GM12865 (cell line): ENCODE results near the gene PIK3CD.

ENCODE experiments used
- DNase-seq: peaks from one replicate; pipeline ENCODE4 v3.0.0; 2010; ENCODE audit warnings: low read depth
- H3K4me3 ChIP-seq: 2 replicates; pipeline ENCODE4 v1.5.1; 2011; ENCODE audit warnings: mild to moderate bottlenecking, low read depth, low read length, control low read depth
- TF ChIP-seq, protein P1 (sequence below): IDR thresholded peaks from 2 replicates; pipeline ENCODE4 v1.5.1; 2011; ENCODE audit warnings: low read length, control low read depth, low read depth, inconsistent platforms; ENCODE audit not compliant: insufficient read depth; ENCODE audit errors: missing control alignments

The PIK3CD gene

DNA sequence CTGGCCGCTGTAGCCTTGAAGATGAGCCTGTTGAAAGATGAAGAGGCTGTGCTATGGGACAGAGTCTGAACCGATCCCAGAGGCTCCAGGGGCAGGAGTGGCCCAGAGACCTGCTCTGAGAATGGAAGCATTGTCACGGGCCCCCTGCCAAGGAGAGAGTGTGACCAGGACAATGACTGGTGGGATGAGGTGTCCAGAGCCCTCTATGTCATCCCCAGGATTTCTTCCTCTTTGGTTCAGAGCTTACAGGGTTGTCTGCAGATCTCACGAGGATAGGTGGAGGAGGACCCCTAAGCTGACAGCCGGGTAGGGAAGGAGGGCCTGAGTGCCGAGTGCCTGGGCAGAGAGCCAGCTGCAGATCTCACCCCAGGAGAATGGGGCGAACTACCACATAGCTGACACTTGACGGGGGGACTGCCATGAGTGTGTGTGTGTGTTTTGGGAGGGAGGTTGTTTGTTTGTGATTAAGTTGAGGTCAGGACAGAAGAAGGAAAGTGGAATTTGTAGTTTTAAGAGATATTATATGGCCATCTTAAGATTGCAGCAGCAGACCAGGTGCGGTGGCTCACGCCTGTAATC lies 25.4 kb downstream of the PIK3CD start:
- H3K4me3 ChIP-seq = no peak overlapping the region
- TF ChIP-seq, protein P1, sequence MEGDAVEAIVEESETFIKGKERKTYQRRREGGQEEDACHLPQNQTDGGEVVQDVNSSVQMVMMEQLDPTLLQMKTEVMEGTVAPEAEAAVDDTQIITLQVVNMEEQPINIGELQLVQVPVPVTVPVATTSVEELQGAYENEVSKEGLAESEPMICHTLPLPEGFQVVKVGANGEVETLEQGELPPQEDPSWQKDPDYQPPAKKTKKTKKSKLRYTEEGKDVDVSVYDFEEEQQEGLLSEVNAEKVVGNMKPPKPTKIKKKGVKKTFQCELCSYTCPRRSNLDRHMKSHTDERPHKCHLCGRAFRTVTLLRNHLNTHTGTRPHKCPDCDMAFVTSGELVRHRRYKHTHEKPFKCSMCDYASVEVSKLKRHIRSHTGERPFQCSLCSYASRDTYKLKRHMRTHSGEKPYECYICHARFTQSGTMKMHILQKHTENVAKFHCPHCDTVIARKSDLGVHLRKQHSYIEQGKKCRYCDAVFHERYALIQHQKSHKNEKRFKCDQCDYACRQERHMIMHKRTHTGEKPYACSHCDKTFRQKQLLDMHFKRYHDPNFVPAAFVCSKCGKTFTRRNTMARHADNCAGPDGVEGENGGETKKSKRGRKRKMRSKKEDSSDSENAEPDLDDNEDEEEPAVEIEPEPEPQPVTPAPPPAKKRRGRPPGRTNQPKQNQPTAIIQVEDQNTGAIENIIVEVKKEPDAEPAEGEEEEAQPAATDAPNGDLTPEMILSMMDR = no peak
- no peak for DNase-seq

DNA sequence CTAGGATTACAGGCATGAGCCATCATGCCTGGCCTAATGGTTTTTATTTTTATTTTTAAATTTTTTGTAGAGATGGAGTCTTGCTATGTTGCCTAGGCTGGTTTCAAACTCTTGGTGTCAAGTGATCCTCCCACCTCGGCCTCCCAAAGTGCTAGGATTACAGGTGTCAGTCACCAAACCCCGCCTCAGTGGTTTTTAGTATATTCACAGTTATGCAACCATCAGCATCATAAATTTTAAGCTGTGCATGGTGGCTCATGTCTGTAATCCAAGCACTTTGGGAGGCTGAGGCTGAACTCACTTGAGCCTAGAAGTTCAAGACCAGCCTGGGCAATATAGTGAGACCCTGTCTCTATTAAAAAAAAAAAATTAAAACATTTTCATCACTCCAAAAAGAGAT lies 28.6 kb downstream of the PIK3CD start:
- DNase-seq = no peak
- no peak overlapping the region for H3K4me3 ChIP-seq
- TF ChIP-seq, protein P1 = no peak

DNA sequence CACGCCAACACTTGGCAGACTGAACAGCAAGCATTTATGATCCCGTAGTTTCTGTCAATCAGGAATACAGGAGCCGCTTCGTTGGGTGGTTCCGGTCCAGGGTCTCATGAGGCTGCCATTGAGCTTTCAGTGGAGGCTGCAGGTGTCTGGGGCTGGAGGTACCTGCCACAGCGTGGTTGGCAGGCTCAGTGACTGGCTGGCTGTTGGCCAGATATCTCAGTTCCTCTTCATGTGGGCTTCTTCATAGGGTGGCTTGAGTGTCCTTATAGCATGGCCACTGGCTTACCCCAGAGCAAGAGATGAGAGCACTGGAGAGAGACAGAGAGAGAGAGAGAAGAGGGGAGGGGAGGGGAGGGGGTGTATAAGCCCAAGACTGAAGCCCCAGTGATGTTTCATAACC lies 29.3 kb downstream of the PIK3CD start:
- no peak overlapping the region for H3K4me3 ChIP-seq
- TF ChIP-seq, protein P1 = no peak
- peak; percentile 46 for DNase-seq

DNA sequence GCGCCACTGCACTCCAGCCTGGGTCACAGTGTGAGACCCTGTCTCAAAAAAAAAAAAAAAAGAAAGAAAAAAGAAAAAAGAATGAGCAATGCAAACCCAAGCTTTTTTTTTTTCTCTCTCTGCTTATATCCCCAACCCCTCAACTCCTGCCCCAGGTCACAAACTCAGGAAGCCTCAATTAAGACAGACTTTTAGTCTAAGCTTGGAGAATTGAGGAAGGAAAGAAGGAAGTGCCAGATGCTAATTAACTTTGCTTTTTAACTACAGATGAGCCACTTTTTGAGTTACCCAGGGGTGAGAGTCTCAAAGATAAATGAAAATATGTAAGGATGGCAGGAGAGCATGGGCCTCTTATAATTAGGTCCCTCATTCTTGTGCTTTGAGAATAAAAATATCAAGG lies 33.3 kb downstream of the PIK3CD start:
- H3K4me3 ChIP-seq = no peak overlapping the region
- no peak for DNase-seq
- TF ChIP-seq, protein P1 = no peak

DNA sequence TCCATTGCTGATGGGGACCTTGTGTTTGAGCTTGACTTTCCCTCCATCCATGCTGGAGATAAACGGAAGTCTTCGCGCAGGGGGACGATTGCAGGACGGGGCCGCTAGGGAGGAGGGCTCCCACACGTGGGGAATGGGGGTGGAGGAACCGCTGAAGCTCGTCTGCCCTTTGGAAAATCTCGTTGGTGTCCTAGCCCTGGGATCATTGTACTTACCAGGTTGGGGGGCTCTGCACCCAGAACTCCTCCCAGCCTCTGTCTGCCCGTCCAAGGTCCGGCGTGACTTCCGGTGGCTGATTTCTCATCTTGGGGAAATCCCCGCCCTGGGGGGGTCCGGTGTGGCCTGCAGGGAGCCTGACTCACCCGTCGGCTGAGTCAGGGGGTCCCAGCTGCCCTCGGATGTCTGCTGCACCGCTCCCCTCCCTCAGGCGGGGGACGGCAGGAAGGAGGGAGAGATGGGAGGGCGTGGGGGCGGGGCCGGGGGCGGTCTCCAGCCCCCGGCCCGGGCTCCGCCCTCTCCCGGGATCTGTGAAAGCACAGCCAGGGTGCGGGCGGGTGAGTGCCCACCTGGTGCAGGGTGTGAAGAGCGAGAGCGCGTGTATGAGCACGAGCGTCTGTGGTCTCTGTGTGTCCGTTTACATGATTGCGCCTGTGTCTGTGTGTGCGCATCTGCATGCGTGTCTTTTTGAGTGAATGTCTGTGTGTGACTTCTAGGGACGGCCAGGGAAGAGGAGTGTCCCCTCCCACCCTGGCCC lies 35.8 kb downstream of the PIK3CD start:
- TF ChIP-seq, protein P1 = peak; percentile 10
- H3K4me3 ChIP-seq = peak overlapping the region; percentile 86
- DNase-seq = peak; percentile 76

DNA sequence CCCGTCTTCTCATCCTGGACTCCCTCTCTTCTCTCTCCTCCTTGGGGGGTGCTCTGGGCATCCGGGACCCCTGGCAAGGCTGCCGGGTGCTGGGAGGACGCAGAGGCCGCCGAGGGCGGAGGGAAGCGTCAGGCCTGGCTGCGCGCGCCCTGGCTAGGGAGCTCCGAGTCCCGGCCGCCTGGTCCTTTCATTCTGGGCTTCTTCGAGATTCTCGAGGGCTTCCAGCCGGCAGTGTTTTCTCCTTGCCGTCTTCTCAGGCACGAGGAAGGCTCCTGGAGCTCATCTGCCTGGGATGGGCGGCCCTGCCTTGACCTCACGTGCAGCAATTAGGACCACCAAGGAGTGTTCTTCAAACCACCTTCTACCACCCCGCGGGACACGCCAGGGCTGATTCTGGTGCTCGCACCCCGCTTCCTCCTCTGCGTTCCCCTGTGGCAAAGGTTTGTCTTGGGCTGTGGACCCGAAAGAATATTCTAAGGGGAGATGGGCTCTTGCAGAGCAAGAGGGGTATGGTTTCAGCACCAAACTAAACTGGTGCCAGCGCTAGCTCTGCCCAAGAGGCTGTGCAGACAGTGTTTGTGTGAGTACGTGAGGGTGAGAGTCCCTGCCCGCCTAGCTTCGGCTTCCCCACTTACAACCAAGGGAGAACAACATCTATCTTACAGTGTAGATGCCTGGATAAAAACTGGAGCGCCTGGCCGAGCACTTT lies 36.5 kb downstream of the PIK3CD start:
- H3K4me3 ChIP-seq = peak overlapping the region; percentile 86
- peak; percentile 23 for DNase-seq
- TF ChIP-seq, protein P1 = no peak
